Ureter (tissue), 1 donor: Measurements from ENCODE around the gene WSB1. TPM values are rescaled to one million over a fixed set of nuclear protein-coding genes. Genes with fewer than 3 reads are reported as not detected.

Experiments used
- DNase-seq: peaks from one replicate; pipeline ENCODE4 v3.0.0-alpha.2; 2020; ENCODE audit warnings: low spot score
- total RNA-seq: library from RNA; stranded (reverse); gene quantifications from one replicate; pipeline ENCODE4 v1.2.4, GENCODE V29; 2023
- donor health status: DM: yes; HTN: yes; CAD: no.

WSB1 gene
- total RNA-seq, 1 donor from 2014 or later, result 204 TPM

GRCh38 chr17:27280527-27280926, 13.4 kb upstream of the WSB1 start:
- no peak for DNase-seq

GRCh38 chr17:27281438-27281837, 12.5 kb upstream of the WSB1 start:
- no peak for DNase-seq

GRCh38 chr17:27282054-27282551, 11.8 kb upstream of the WSB1 start:
- no peak for DNase-seq

DNA sequence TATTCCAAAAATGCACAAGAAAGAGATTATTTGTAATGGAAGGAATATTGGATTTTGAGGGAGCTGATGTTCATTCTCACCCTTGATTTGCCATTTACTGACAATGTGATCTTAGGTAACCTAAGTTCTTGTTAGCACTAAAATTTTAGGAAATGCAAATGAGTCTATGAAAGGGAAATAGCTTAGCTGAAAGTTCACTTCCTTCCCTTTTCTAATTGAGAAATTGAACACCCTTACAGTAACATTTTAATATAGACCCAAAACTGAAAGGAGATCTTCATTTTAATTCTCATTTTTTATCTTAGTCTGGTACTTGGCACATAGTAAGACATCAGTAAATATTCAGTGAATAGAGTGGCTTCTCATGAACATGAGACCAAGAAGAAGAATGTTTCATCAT, 10.9 kb upstream of the WSB1 start:
- no peak for DNase-seq

- DNase-seq, result no peak
Measured at GRCh38 chr17:27283751-27284150, 10.2 kb upstream of the WSB1 start.

GRCh38 chr17:27284811-27285415, 9.0 kb upstream of the WSB1 start:
- no peak for DNase-seq

- DNase-seq, result no peak
Measured at GRCh38 chr17:27285516-27285915, 8.4 kb upstream of the WSB1 start.

GRCh38 chr17:27288183-27288582, 5.7 kb upstream of the WSB1 start:
- no peak for DNase-seq

DNA sequence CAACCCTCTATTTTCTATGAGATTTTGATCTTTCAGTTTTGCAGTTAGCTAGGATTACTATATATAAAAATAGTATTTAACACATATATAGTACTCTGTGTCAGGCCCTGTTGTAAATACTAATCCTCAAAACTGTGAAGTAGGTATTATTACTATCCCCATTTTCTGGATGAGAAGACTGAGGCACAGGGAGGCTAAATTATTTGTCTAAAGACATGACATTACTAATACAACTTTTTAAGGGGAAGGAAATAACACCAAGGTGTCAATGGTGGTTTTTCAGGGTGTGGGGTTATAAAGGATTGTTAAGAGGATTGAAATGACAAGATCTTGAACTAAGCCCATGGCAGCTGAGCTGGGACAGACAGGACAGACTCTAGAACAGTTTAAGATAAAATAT, 4.1 kb upstream of the WSB1 start:
- no peak for DNase-seq

- DNase-seq, result no peak
Measured at GRCh38 chr17:27290916-27291598, 2.9 kb upstream of the WSB1 start.

GRCh38 chr17:27293359-27293897, 486 bp upstream of the WSB1 start:
- DNase-seq, result peak; percentile 54

GRCh38 chr17:27294689-27295630, 1.0 kb downstream of the WSB1 start:
- peak; percentile 74 for DNase-seq

- no peak for DNase-seq
Measured at GRCh38 chr17:27295945-27296344, 2.0 kb downstream of the WSB1 start.

- no peak for DNase-seq
Measured at GRCh38 chr17:27296428-27296979, 2.6 kb downstream of the WSB1 start.

DNA sequence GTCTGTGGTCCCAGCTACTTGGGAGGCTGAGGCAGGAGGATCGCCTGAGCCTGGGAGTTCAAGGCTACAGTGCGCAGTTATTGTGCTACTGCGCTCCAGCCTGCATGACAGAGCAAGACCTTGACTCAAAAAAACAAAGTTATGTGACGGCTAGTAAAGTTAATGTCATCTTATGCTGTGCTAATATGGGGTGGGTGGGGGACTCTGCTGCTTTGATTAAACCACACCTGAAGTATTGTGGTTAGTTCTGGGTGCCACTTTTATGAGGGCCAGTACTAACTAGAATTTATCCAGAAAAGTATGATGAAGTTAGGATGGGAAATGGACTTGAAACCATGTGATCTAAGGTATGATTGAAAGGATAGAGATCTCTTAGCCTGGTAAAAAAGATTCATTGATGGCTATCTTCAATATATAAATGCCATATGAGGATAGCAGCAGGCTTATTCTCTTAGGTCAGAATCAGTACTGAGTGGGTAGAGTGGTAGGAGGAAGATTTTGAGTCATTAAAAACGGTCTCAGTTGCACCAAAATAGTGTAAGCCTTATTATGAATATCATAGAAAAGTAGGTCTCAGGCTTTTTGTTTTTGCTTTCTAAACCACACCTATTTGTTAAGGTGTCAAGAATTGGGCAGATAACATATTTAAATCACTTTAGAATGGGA, 5.6 kb downstream of the WSB1 start:
- no peak for DNase-seq

GRCh38 chr17:27303734-27304133, 9.8 kb downstream of the WSB1 start:
- no peak for DNase-seq

DNA sequence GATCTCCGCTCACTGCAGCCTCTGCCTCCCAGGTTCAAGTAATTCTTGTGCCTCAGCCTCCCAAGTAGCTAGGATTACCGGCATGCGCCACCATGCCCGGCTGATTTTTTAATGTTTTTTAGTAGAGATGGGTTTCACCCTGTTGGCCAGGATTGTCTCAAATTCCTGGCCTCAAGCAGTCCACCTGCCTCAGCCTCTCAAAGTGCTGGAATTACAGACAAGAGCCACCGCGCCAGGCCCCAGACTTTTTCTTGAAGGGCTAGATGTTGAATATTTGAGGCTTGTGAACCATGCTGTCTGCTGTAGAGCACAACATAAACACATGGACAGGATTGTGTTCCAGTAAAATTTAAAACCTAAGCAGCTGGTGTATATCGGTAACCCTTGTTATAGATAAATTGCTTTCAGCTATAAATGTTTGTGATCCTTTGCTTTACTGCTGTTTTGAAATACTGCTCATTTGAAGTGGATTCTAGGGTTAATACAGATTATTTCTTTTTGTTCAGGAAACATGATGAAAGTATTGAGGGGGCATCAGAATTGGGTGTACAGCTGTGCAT, 12.4 kb downstream of the WSB1 start:
- DNase-seq, result no peak

DNA sequence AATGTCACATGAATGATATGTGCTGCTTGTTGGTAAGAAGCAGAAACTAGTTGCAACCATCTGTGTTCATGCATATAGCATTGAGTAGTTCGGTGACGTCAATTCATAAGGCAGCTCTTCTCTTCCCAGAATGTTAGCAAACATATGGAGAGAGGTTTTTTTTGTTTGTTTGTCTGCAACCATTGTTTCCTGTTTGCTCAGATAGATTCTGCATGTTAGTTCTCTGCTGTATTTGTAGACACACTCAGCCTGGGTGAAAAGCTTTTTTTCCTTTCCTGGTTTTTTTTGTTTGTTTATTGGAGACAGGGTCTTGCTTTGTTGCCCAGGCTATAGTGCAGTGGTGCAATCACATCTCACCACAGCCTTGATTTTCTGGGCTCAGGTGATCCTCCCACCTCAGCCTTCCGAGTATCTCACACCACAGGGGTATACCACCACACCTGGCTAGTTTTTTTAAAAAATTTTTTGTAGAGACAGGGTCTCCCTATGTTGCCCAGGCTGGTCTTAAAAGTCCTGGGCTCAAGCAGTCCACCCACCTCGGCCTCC, 16.7 kb downstream of the WSB1 start:
- no peak for DNase-seq

GRCh38 chr17:27313301-27313700, 19.4 kb downstream of the WSB1 start:
- no peak for DNase-seq

DNA sequence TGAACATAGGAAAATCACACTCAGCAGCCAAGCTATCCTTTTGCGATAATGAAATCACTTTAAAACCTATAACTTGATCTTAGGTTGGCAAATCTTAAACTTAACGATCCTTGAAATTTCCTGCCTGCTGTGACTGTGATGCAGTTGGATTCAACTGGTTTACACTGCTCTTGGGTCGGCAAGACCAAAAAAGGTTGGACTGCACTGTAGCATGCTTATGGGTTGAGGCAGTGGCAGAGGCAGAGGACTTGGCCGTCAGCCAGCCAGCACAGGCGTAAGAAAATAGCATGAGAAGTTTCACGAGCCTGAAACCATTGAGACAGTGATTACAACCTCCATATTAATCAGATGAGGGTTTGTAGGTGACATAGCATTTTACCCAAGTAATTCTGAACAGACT, 21.4 kb downstream of the WSB1 start:
- DNase-seq, result peak; percentile 81
